PC-9 (cell line): ENCODE results near the gene TRAPPC3. TPM values are rescaled to one million over a fixed set of nuclear protein-coding genes. Genes with fewer than 3 reads are reported as not detected.

ENCODE experiments used
- total RNA-seq: library from RNA; stranded (reverse); gene quantifications from 2 replicates; pipeline ENCODE4 v1.2.3, GENCODE V29; 2021

Gene TRAPPC3
- total RNA-seq, 1 experiment from 2014 or later: 116 TPM

Other genes starting within 250 kb of the TRAPPC3 start
- 47.5 and 50.1 TPM in 2 replicates for gene AGO3, start 218.4 kb downstream of the TRAPPC3 start, total RNA-seq
- gene TEKT2, start 65.4 kb downstream of the TRAPPC3 start, total RNA-seq: 1.1 TPM in 1 of 2 replicates, not detected in the other
- gene ADPRS, start 60.6 kb downstream of the TRAPPC3 start, total RNA-seq: 30.0 and 43.1 TPM in 2 replicates
- 0.20 and 0.28 TPM in 2 replicates for gene COL8A2, start 24.3 kb downstream of the TRAPPC3 start, total RNA-seq
- gene MAP7D1, start 6.7 kb upstream of the TRAPPC3 start, total RNA-seq: 150 and 173 TPM in 2 replicates
- 83.2 and 143 TPM in 2 replicates for gene THRAP3, start 75.0 kb upstream of the TRAPPC3 start, total RNA-seq
- 18.3 and 25.9 TPM in 2 replicates for gene SH3D21, start 156.9 kb upstream of the TRAPPC3 start, total RNA-seq
- gene EVA1B, start 174.2 kb upstream of the TRAPPC3 start, total RNA-seq: 12.4 and 20.5 TPM in 2 replicates
- gene STK40, start 236.4 kb upstream of the TRAPPC3 start, total RNA-seq: 42.9 and 59.2 TPM in 2 replicates
- gene LSM10, start 248.4 kb upstream of the TRAPPC3 start, total RNA-seq: 33.4 and 39.7 TPM in 2 replicates